IMR-90 (cell line): Measurements from ENCODE around the gene STK32A. TPM values are rescaled to one million over a fixed set of nuclear protein-coding genes. Genes with fewer than 3 reads are reported as not detected.
A peak's percentile ranks its signal among the peaks of the same experiment; 100 is the strongest.

Experiments used
- ATAC-seq: fragments of 200-7000 bp; cut with Tn5 transposase; 2 replicates; pipeline ENCODE4 v1.9.1; 2020; ENCODE audit warnings: low read depth, mild to moderate bottlenecking, moderate library complexity
- BruUV-seq: library from RNA; stranded (reverse); fragments of 400-500 nt; replicated peaks from 2 replicates; lab custom pipeline; 2021; lab: Mats Ljungman, UMichigan
- CTCF ChIA-PET: fragments of 300-600 bp; formaldehyde crosslinking; extraction: SDS; loops from one replicate; lab custom pipeline; 2021; ENCODE audit warnings: antibody characterized with exemption; lab: Yijun Ruan, JAX
- POLR2A ChIA-PET: fragments of 300-600 bp; sonication (Branson Sonifier 250); formaldehyde crosslinking; loops from one replicate; lab custom pipeline; 2022; ENCODE audit warnings: antibody characterized with exemption; ENCODE audit not compliant: unreplicated experiment; lab: Charles Lee
- DNase-seq: peaks from one replicate; pipeline ENCODE4 v3.0.0; 2013
- H2AFZ ChIP-seq: replicated peaks from 2 replicates; pipeline ENCODE3; 2013; ENCODE audit warnings: low read length, mild to moderate bottlenecking; ENCODE audit not compliant: poor library complexity
- H2AK5ac ChIP-seq: 2 replicates; pipeline ENCODE4 v1.6.1; 2013; ENCODE audit warnings: low read depth, low read length, inconsistent platforms
- H2AK9ac ChIP-seq: replicated peaks from 2 replicates; pipeline ENCODE3; 2013; ENCODE audit warnings: mild to moderate bottlenecking, low read depth, low read length, moderate library complexity; ENCODE audit not compliant: poor library complexity
- H2BK120ac ChIP-seq: 2 replicates; pipeline ENCODE4 v1.6.1; 2013; ENCODE audit warnings: low read depth, low read length, inconsistent platforms
- H2BK15ac ChIP-seq: 3 replicates; pipeline ENCODE4 v1.6.1; 2013; ENCODE audit warnings: low read depth, low read length, inconsistent platforms
- H2BK20ac ChIP-seq: 2 replicates; pipeline ENCODE4 v1.6.1; 2013; ENCODE audit warnings: low read depth, mild to moderate bottlenecking, inconsistent platforms, low read length, moderate library complexity
- H2BK5ac ChIP-seq: 2 replicates; pipeline ENCODE4 v1.6.1; 2013; ENCODE audit warnings: mild to moderate bottlenecking, low read depth, low read length, inconsistent platforms; ENCODE audit not compliant: poor library complexity, severe bottlenecking
- H3K14ac ChIP-seq: replicated peaks from 2 replicates; pipeline ENCODE4 v1.6.1; 2013; ENCODE audit warnings: low read depth, low read length, inconsistent platforms
- H3K18ac ChIP-seq: 2 replicates; pipeline ENCODE4 v1.6.1; 2013; ENCODE audit warnings: low read depth, low read length, control low read depth
- H3K23ac ChIP-seq: 2 replicates; pipeline ENCODE4 v1.6.1; 2013; ENCODE audit warnings: low read depth, low read length, inconsistent platforms
- H3K27ac ChIP-seq: 2 replicates; pipeline ENCODE4 v1.5.1; 2013; ENCODE audit warnings: mild to moderate bottlenecking, control low read depth, low read length; ENCODE audit not compliant: insufficient read depth
- H3K27me3 ChIP-seq: 2 replicates; pipeline ENCODE4 v1.6.1; 2013; ENCODE audit warnings: low read length; ENCODE audit not compliant: control insufficient read depth, insufficient read depth
- H3K36me3 ChIP-seq: 2 replicates; pipeline ENCODE4 v1.6.1; 2013; ENCODE audit warnings: low read length, mixed read lengths; ENCODE audit not compliant: control insufficient read depth, insufficient read depth
- H3K4ac ChIP-seq: 2 replicates; pipeline ENCODE4 v1.6.1; 2013; ENCODE audit warnings: low read depth, low read length, inconsistent platforms
- H3K4me1 ChIP-seq: 2 replicates; pipeline ENCODE4 v1.6.1; 2013; ENCODE audit warnings: low read length, mixed read lengths; ENCODE audit not compliant: control insufficient read depth, insufficient read depth
- H3K4me2 ChIP-seq: 2 replicates; pipeline ENCODE4 v1.6.1; 2013; ENCODE audit warnings: low read depth, mild to moderate bottlenecking, control low read depth, low read length, moderate library complexity
- H3K4me3 ChIP-seq: 2 replicates; pipeline ENCODE4 v1.5.1; 2013; ENCODE audit warnings: low read depth, mild to moderate bottlenecking, control low read depth, low read length, moderate library complexity; ENCODE audit not compliant: insufficient read depth
- H3K56ac ChIP-seq: 2 replicates; pipeline ENCODE4 v1.6.1; 2013; ENCODE audit warnings: low read length, inconsistent platforms; ENCODE audit not compliant: insufficient read depth; ENCODE audit errors: extremely low read depth
- H3K79me1 ChIP-seq, 2 experiments: 2 replicates each; pipeline ENCODE4 v1.6.1; 2013; ENCODE audit warnings: low read length in 2 of 2, inconsistent platforms in 1 of 2, low read depth in 1 of 2
- H3K9ac ChIP-seq: 2 replicates; pipeline ENCODE4 v1.6.1; 2013; ENCODE audit warnings: low read depth, low read length, control low read depth
- H3K9me1 ChIP-seq: 2 replicates; pipeline ENCODE4 v1.6.1; 2013; ENCODE audit warnings: low read length, inconsistent platforms; ENCODE audit not compliant: insufficient read depth
- H3K9me3 ChIP-seq: 2 replicates; pipeline ENCODE4 v1.6.1; 2013; ENCODE audit warnings: low read length; ENCODE audit not compliant: control insufficient read depth, insufficient read depth
- H4K20me1 ChIP-seq: 2 replicates; pipeline ENCODE4 v1.6.1; 2013; ENCODE audit warnings: low read length, inconsistent platforms; ENCODE audit not compliant: insufficient read depth
- H4K5ac ChIP-seq: 2 replicates; pipeline ENCODE4 v1.6.1; 2013; ENCODE audit warnings: mild to moderate bottlenecking, low read depth, low read length, control low read depth
- H4K8ac ChIP-seq, 2 experiments: 2 replicates each; pipeline ENCODE4 v1.6.1; 2013; ENCODE audit warnings: low read depth in 2 of 2, low read length in 2 of 2, control low read depth in 1 of 2, inconsistent platforms in 1 of 2
- H4K91ac ChIP-seq: 2 replicates; pipeline ENCODE4 v1.6.1; 2013; ENCODE audit warnings: low read depth, low read length, inconsistent platforms; ENCODE audit not compliant: insufficient read depth
- CEBPB ChIP-seq: IDR thresholded peaks from 2 replicates; pipeline ENCODE4 v1.6.1; 2012; ENCODE audit warnings: low read depth, low read length, improper control_type of control experiment
- CHD1 ChIP-seq: IDR thresholded peaks from 2 replicates; pipeline ENCODE4 v1.6.1; 2012; ENCODE audit warnings: low read depth, low read length, improper control_type of control experiment
- CTCF ChIP-seq: conservative IDR thresholded peaks from 2 replicates; pipeline ENCODE4 v1.5.1; 2012; ENCODE audit warnings: mild to moderate bottlenecking, low read depth, low read length, improper control_type of control experiment
- FOS ChIP-seq: fragments of 150-350 bp; IDR thresholded peaks from 2 replicates; pipeline ENCODE4 v1.6.1; 2016; ENCODE audit warnings: low read depth, low read length
- MAFK ChIP-seq: IDR thresholded peaks from 2 replicates; pipeline ENCODE4 v1.6.1; 2012; ENCODE audit warnings: low read depth, low read length, improper control_type of control experiment
- NFE2L2 ChIP-seq: fragments of 150-350 bp; IDR thresholded peaks from 2 replicates; pipeline ENCODE4 v1.6.1; 2016; ENCODE audit warnings: low read depth, mild to moderate bottlenecking, low read length
- POLR2A ChIP-seq: IDR thresholded peaks from 2 replicates; pipeline ENCODE4 v1.6.1; 2012; ENCODE audit warnings: mild to moderate bottlenecking, low read depth, low read length
- RFX5 ChIP-seq: IDR thresholded peaks from 2 replicates; pipeline ENCODE4 v1.8.0; 2012; ENCODE audit warnings: low read depth, mild to moderate bottlenecking, low read length, moderate library complexity
- SMC3 ChIP-seq: fragments of 150-350 bp; IDR thresholded peaks from 2 replicates; pipeline ENCODE4 v1.6.1; 2016; ENCODE audit warnings: low read depth, mild to moderate bottlenecking, antibody characterized with exemption, low read length, moderate library complexity
- WGBS, 2 experiments: methylation state at CpG; one replicate each; pipeline versions ENCODE4 v1.1.5 to v1.1.7; 2013; ENCODE audit warnings: missing lambda C conversion rate in 2 of 2; ENCODE audit not compliant: insufficient read length in 1 of 2; ENCODE audit errors: extremely low coverage in 2 of 2; 5-methylcytosine and 5-hydroxymethylcytosine counted together
- dilution Hi-C: fragments of 300-500 bp; cut with HindIII; formaldehyde crosslinking; loops from one replicate; pipeline ENCODE4 v1.14.3; 2018; ENCODE audit warnings: low sequenced_read_pairs; ENCODE audit not compliant: unreplicated experiment
- in situ Hi-C: fragments of 300-500 bp; cut with MboI; formaldehyde crosslinking; loops from 3 replicates; pipeline ENCODE4 v1.14.3; 2019; ENCODE audit warnings: low sequenced_read_pairs, inconsistent platforms, mixed read lengths
- intact Hi-C: fragments of 100-400 bp; cut with micrococcal nuclease; formaldehyde crosslinking; loops from 2 replicates; pipeline ENCODE4 v1.10.0; 2022
- polyA plus RNA-seq, 3 experiments: library from polyadenylated mRNA; depleted of rRNA; stranded (reverse); fragments of >200 nt; gene quantifications; 2 replicates each; pipeline ENCODE4 v1.2.3, GENCODE V29; 2012; ENCODE audit warnings: low replicate concordance in 1 of 3
- total RNA-seq: library from RNA; depleted of rRNA; stranded (reverse); fragments of >200 nt; gene quantifications from 2 replicates; pipeline ENCODE4 v1.2.3, GENCODE V29; 2012
- TF ChIP-seq, protein P1 (sequence below): fragments of 150-350 bp; IDR thresholded peaks from 2 replicates; pipeline ENCODE4 v1.6.1; 2016; ENCODE audit warnings: low read depth, mild to moderate bottlenecking, low read length, moderate library complexity, borderline replicate concordance

STK32A gene
- total and polyA plus RNA-seq, 2 of the 4 experiments (the other 2 are of a cell fraction), result 0.12 to 0.18 TPM

DNA sequence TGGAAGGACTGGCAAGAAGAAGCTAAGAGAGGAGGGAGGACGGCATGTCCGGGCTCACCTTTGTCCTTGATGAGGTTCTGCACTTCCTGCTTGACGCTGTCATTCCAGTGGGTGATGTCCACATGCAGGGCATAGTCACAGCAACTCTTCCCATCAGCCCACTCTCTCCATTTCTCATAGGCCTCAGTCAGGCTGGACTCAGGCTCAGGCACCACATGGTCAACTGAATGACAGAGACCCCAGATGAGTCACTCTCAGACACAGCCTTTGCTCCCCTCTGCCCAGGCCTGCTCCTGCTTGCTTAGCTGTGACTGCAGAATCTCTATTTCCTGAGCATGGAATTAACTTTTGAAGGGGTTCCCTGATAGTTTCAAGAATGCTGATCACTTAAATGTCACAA is 180.8 kb downstream of the STK32A start:
- H3K27ac ChIP-seq, result no peak overlapping the region
- CTCF ChIA-PET, result interaction anchor here (0.6 kb wide), 1 partner anchor 959 kb away, joined by 3 read pairs; no protein-coding TSS in a partner anchor
- H3K9me1 ChIP-seq, result peaks cover 22% of the 10 kb centered on the region
- no peaks in the 10 kb centered on the region for H3K9me3 ChIP-seq
- no peak overlapping the region for H3K23ac ChIP-seq
- H4K5ac ChIP-seq, result no peak overlapping the region
- H3K14ac ChIP-seq, result no peak overlapping the region
- no peak overlapping the region for H3K18ac ChIP-seq
- in situ Hi-C loops, result no loop called here
- TF ChIP-seq CEBPB (no peak), MAFK (no peak), RFX5 (no peak), POLR2A (no peak), NFE2L2 (no peak), CHD1 (no peak), SMC3 (no peak), CTCF (no peak), FOS (no peak)
- TF ChIP-seq, protein P1, sequence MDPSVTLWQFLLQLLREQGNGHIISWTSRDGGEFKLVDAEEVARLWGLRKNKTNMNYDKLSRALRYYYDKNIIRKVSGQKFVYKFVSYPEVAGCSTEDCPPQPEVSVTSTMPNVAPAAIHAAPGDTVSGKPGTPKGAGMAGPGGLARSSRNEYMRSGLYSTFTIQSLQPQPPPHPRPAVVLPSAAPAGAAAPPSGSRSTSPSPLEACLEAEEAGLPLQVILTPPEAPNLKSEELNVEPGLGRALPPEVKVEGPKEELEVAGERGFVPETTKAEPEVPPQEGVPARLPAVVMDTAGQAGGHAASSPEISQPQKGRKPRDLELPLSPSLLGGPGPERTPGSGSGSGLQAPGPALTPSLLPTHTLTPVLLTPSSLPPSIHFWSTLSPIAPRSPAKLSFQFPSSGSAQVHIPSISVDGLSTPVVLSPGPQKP, result no peak
- ATAC-seq, result no peak
- H4K20me1 ChIP-seq, result peaks cover 4% of the 10 kb centered on the region; the same call in 1 of the 2 replicates
- no peak overlapping the region for H3K56ac ChIP-seq
- peaks cover 2 to 31% of the 10 kb centered on the region in 2 experiments; a peak in 3 of 4 replicates for H3K79me1 ChIP-seq
- no peak overlapping the region for H2BK5ac ChIP-seq
- H3K4me3 ChIP-seq, result no peak overlapping the region
- H3K4ac ChIP-seq, result 0 out of 2 replicates have a peak overlapping the region, but pooled peaks have one; percentile 2
- H3K27me3 ChIP-seq, result no peaks in the 10 kb centered on the region
- no peak overlapping the region for H2AFZ ChIP-seq
- H2BK15ac ChIP-seq, result no peak overlapping the region
- no peak overlapping the region for H4K91ac ChIP-seq
- peaks cover 11% of the 10 kb centered on the region for H3K36me3 ChIP-seq
- H3K9ac ChIP-seq, result no peak overlapping the region
- peak; percentile 29 for DNase-seq
- POLR2A ChIA-PET, result no interaction called here
- H3K4me1 ChIP-seq, result peaks cover 17% of the 10 kb centered on the region
- H2BK20ac ChIP-seq, result no peak overlapping the region
- H2BK120ac ChIP-seq, result no peak overlapping the region
- BruUV-seq, result no TSS peak
- no peak overlapping the region for H2AK9ac ChIP-seq
- intact Hi-C loops, result no loop called here
- no CpG with 5 or more reads among the region's 3 CpGs for WGBS, 2 experiments
- H3K4me2 ChIP-seq, result no peak overlapping the region
- no peak overlapping the region; a peak in 1 of 4 replicates for H4K8ac ChIP-seq
- H2AK5ac ChIP-seq, result 0 out of 2 replicates have a peak overlapping the region, but pooled peaks have one; percentile 26
- dilution Hi-C loops, result no loop called here
